Activated CD8-positive, alpha-beta T cell treated with anti-CD3 and anti-CD28 coated beads, Interleukin-2, amount 10 ng/mL, durations not matched to agents 7 days and 5 days (primary cell): Measurements from ENCODE around the gene SIPA1. TPM values are rescaled to one million over a fixed set of nuclear protein-coding genes. Genes with fewer than 3 reads are reported as not detected.

ENCODE experiments used
- ATAC-seq: fragments of 150-1000 bp; cut with Tn5 transposase; one replicate; pipeline ENCODE4 v1.10.0; 2021; ENCODE audit warnings: moderate library complexity
- CTCF ChIA-PET: fragments of 350-600 bp; sonication (Branson Sonifier 250); formaldehyde crosslinking; loops from one replicate; lab custom pipeline; 2021; ENCODE audit warnings: antibody characterized with exemption; lab: Charles Lee
- POLR2A ChIA-PET: fragments of 350-600 bp; sonication (Branson Sonifier 250); formaldehyde crosslinking; loops from one replicate; lab custom pipeline; 2021; ENCODE audit warnings: antibody characterized with exemption; lab: Charles Lee
- DNase-seq: peaks from one replicate; pipeline ENCODE4 v3.0.0-alpha.2; 2020
- H3K27ac Mint-ChIP-seq: one replicate; pipeline ENCODE4 v1.8.0; 2021; ENCODE audit warnings: mild to moderate bottlenecking, mixed read lengths
- H3K27me3 Mint-ChIP-seq: one replicate; pipeline ENCODE4 v1.8.0; 2021; ENCODE audit warnings: low read depth, mixed read lengths
- H3K36me3 Mint-ChIP-seq: one replicate; pipeline ENCODE4 v1.8.0; 2021; ENCODE audit warnings: low read depth, mixed read lengths
- H3K4me1 Mint-ChIP-seq: one replicate; pipeline ENCODE4 v1.8.0; 2021; ENCODE audit warnings: low read depth, mixed read lengths
- H3K4me3 Mint-ChIP-seq: one replicate; pipeline ENCODE4 v1.8.0; 2021; ENCODE audit warnings: mild to moderate bottlenecking, mixed read lengths
- H3K9me3 Mint-ChIP-seq: one replicate; pipeline ENCODE4 v1.8.0; 2022; ENCODE audit warnings: mixed read lengths; ENCODE audit not compliant: insufficient read depth
- total RNA-seq, 2 experiments: library from RNA; stranded (reverse); gene quantifications; one replicate each; pipeline ENCODE4 v1.2.3, GENCODE V29; 2021

Gene SIPA1
- total RNA-seq, 2 experiments from 2014 or later = 245 to 274 TPM

- Mint-ChIP-seq H3K27ac (peak overlapping the region; percentile 53), H3K4me1 (peaks cover 49% of the 10 kb centered on the region), H3K4me3 (no peak overlapping the region), H3K36me3 (peaks cover 46% of the 10 kb centered on the region), H3K27me3 (no peaks in the 10 kb centered on the region), H3K9me3 (no peaks in the 10 kb centered on the region)
- ChIA-PET CTCF (interaction anchor here (1.0 to 3.9 kb wide), 5 partner anchors 16 to 70 kb away, joined by 3 to 24 read pairs (median 4); partner anchors contain the start of gene FAM89B), POLR2A (interaction anchor here (0.9 to 1.7 kb wide), 2 partner anchors 11 to 33 kb away, joined by 5 read pairs; no protein-coding TSS in a partner anchor)
- ATAC-seq (no peak), DNase-seq (no peak)
Measured at GRCh38 chr11:65610404-65610803, 27.5 kb upstream of the SIPA1 start.

GRCh38 chr11:65611028-65611757 is 26.7 kb upstream of the SIPA1 start:
- Mint-ChIP-seq H3K4me1 (peaks cover 49% of the 10 kb centered on the region), H3K9me3 (no peaks in the 10 kb centered on the region), H3K27me3 (no peaks in the 10 kb centered on the region), H3K36me3 (peaks cover 42% of the 10 kb centered on the region), H3K4me3 (peak overlapping the region; percentile 86), H3K27ac (peak overlapping the region; percentile 53)
- ATAC-seq = no peak
- ChIA-PET POLR2A (interaction anchor here (0.9 kb wide), 1 partner anchor 34 kb away, joined by 5 read pairs; no protein-coding TSS in a partner anchor), CTCF (interaction anchor here (1.4 to 3.9 kb wide), 5 partner anchors 17 to 71 kb away, joined by 3 to 24 read pairs (median 4); partner anchors contain the start of gene FAM89B)
- DNase-seq = no peak

DNA sequence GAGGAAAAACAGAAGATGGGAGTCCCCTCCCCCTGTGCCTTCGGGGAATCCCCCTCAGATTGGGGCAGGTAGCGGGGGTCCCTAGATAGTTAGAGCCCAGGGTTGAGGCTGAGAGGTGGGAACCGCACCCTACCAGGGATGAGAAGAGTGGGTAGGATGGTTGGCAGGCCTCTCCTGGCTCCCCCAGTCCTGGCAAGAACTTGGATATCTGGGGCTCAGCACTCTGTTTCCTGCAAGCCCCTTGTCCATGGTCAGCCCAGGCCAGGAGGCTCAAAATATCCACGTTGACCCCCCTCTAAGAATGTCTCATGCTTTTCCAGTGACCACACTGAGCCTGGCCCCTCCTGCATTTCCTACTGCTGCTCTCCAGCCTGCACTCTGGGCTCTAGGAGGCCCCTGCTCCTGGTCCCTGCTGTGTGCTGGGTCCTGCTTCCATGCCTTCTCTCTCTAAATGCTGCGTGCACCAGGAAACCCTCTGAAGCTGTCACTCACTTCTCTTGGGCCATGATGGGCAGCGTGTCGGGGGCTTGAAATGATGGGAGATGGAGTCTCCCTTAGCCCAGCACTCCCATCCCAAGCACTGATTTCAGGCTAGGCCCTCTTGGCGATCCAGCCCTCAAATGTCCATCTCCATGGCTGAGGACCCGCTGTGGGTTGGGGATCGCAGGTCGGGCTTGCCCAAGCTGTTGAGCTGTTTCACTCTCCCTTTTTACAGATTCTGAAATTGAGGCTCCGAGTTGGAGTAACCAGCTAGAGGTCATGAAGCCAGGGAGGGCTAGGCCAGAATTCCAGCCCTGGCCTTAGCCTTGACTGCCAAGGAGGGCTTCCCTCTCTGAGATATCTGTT is 25.9 kb upstream of the SIPA1 start:
- no peak for ATAC-seq
- Mint-ChIP-seq H3K9me3 (no peaks in the 10 kb centered on the region), H3K4me3 (peak overlapping the region; percentile 86), H3K27me3 (no peaks in the 10 kb centered on the region), H3K27ac (peak overlapping the region; percentile 90), H3K36me3 (peaks cover 45% of the 10 kb centered on the region), H3K4me1 (peaks cover 54% of the 10 kb centered on the region)
- DNase-seq = no peak
- ChIA-PET POLR2A (interaction anchor here (1.1 to 2.0 kb wide), 4 partner anchors 23 to 113 kb away, joined by 4 to 8 read pairs (median 6); partner anchors contain the start of genes MALAT1 and SIPA1), CTCF (interaction anchor here (0.9 to 3.9 kb wide), 5 partner anchors 18 to 40 kb away, joined by 3 to 16 read pairs (median 3); partner anchors contain the start of genes EHBP1L1, FAM89B and KCNK7)

GRCh38 chr11:65612691-65613090 is 25.2 kb upstream of the SIPA1 start:
- peak overlapping the region; percentile 97 for H3K27ac Mint-ChIP-seq
- H3K27me3 Mint-ChIP-seq = no peaks in the 10 kb centered on the region
- H3K36me3 Mint-ChIP-seq = peaks cover 42% of the 10 kb centered on the region
- no peak for ATAC-seq
- ChIA-PET CTCF (interaction anchor here (0.8 to 3.9 kb wide), 6 partner anchors 10 to 41 kb away, joined by 3 to 16 read pairs (median 3); partner anchors contain the start of genes EHBP1L1, FAM89B and KCNK7), POLR2A (interaction anchor here (0.9 to 2.0 kb wide), 7 partner anchors 23 to 188 kb away, joined by 3 to 8 read pairs (median 5); partner anchors contain the start of genes MALAT1 and SIPA1)
- DNase-seq = no peak
- H3K4me1 Mint-ChIP-seq = peaks cover 60% of the 10 kb centered on the region
- H3K9me3 Mint-ChIP-seq = no peaks in the 10 kb centered on the region
- H3K4me3 Mint-ChIP-seq = peak overlapping the region; percentile 86

DNA sequence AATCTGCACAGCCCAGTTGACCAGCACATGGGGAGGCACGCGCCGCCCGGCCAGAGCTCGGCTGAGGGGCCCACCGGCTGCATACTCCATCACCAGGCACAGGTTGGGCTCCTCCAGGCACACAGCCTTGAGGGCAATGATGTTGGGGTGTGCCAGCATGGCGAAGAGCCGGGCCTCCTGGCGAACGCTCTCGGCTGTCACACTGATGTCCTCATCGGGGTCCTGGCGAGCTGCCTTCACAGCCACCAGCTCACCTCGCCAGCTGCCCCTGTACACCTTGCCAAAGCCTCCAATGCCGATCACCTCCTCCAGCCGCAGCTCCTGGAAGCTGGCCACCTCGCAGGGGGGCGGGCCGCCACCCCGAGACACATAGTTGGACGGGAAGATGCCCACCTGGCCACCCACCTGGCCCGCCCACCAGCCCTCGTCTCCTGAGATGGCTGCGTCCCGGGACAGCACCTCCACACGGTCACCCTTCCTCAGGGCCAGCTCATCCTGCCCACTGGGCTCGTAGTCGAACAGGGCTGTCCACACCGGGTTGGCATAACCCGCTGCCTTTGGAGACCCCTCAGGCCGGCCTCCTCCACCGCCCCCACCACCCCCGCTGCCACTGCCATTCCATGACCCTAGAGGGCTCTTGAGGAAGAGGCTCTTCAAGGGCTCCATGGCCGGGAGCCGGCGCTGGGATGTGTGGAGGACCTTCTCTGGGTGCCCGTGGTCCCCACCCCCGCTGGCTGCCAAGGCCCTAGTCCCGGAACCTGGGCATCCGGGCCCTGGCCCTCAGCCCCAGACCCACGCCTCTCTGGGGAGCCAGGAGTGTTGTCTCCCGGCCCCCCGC is 24.6 kb upstream of the SIPA1 start:
- Mint-ChIP-seq H3K27me3 (no peaks in the 10 kb centered on the region), H3K4me3 (peak overlapping the region; percentile 86), H3K9me3 (no peaks in the 10 kb centered on the region), H3K4me1 (peaks cover 60% of the 10 kb centered on the region), H3K27ac (peak overlapping the region; percentile 97), H3K36me3 (peaks cover 37% of the 10 kb centered on the region)
- ATAC-seq = no peak
- no peak for DNase-seq
- ChIA-PET CTCF (interaction anchor here (0.8 to 3.9 kb wide), 9 partner anchors 10 to 71 kb away, joined by 3 to 16 read pairs (median 7); partner anchors contain the start of genes EHBP1L1, FAM89B, KCNK7 and SIPA1), POLR2A (interaction anchor here (0.6 to 2.5 kb wide), 12 partner anchors 24 to 191 kb away, joined by 3 to 24 read pairs (median 5); partner anchors contain the start of genes FAM89B, MALAT1, NEAT1 and SIPA1)

DNA sequence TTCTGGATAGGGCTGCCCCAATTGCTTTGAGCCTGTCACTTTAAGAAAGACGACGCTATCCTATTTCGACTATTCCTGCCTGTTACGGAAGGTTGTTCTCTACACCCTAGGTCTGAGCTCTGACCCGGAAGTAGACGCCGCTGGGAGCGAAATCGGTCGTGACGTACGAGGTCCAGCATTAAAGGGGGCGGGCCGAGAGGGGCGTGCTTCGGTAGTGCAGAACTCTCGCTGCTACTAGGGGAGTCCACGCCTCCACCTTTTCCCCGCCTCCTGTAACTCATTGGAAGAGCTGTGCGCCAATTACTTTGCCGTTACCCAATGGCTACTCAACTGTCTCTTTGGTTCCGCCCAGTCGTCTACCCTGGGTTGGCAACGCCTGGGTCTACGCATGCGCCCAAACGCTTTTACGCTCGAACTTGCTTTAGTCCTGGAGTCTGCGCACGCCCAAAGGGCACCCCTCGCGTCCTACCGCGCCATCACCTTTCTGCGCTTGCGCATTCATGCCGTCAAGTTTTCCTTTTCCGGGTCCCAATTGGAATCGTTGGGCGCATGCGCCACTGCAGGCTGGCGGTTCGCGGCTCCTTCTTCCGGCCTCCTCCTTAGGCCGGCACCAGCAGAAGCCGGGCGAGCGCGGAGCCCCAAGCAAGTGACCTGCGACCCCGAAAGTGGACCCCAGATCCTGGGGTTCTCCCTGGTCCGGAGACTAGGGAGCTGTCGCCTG is 22.5 kb upstream of the SIPA1 start, which contains the start of gene PCNX3:
PCNX3 (plus strand) TSS at position 548 of the 721 bp plus-strand sequence. CDS start 536 bp downstream, outside the sequence.
- Mint-ChIP-seq H3K4me1 (peaks cover 44% of the 10 kb centered on the region), H3K36me3 (peaks cover 34% of the 10 kb centered on the region), H3K27me3 (no peaks in the 10 kb centered on the region), H3K27ac (peak within 1 kb of the TSS; percentile 97), H3K4me3 (peak within 1 kb of the TSS; percentile 98), H3K9me3 (no peaks in the 10 kb centered on the region)
- ChIA-PET CTCF (interaction anchor here (0.6 to 2.6 kb wide), 24 partner anchors 9 to 407 kb away, joined by 3 to 14 read pairs (median 4); partner anchors contain the start of genes AP5B1, EHBP1L1, FAM89B and MUS81), POLR2A (interaction anchor here (0.5 to 2.5 kb wide), 29 partner anchors 15 to 353 kb away, joined by 3 to 24 read pairs (median 4); partner anchors contain the start of genes CCDC85B, FAM89B, KAT5 and KCNK7)
- ATAC-seq (peak; percentile 91), DNase-seq (peak; percentile 100)

GRCh38 chr11:65615950-65616574 is 21.8 kb upstream of the SIPA1 start:
- H3K4me3 Mint-ChIP-seq = peak overlapping the region; percentile 98
- peak overlapping the region; percentile 97 for H3K27ac Mint-ChIP-seq
- peaks cover 38% of the 10 kb centered on the region for H3K4me1 Mint-ChIP-seq
- ATAC-seq (peak; percentile 0), DNase-seq (no peak)
- CTCF ChIA-PET = interaction anchor here (1.0 to 2.6 kb wide), 18 partner anchors 8 to 286 kb away, joined by 3 to 14 read pairs (median 6); partner anchors contain the start of genes AP5B1, EHBP1L1, FAM89B and SIPA1
- H3K36me3 Mint-ChIP-seq = peaks cover 31% of the 10 kb centered on the region
- POLR2A ChIA-PET = interaction anchor here (0.5 to 2.5 kb wide), 15 partner anchors 16 to 275 kb away, joined by 3 to 24 read pairs (median 4); partner anchors contain the start of genes CCDC85B, MALAT1 and SIPA1
- H3K27me3 Mint-ChIP-seq = no peaks in the 10 kb centered on the region
- H3K9me3 Mint-ChIP-seq = no peaks in the 10 kb centered on the region

DNA sequence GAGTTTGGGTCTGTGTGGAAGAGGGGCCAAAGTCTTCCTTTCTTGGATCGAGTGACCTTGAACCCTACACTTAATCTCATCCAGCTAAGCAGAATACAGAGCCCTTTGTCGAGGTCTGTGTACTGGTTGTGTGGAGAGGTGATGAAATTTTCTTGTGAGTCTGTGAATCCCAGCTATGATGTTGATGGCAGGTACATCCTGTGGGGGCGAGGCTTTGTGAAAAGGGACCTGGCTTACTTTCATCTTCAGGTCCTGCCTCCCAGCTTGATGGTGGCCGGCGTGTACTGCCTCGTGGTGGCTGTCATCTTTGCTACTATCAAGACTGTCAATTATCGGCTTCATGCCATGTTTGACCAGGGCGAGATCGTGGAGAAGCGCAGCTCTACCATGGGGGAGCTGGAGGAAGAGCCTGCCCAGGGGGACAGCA is 21.3 kb upstream of the SIPA1 start:
- Mint-ChIP-seq H3K27me3 (no peaks in the 10 kb centered on the region), H3K9me3 (no peaks in the 10 kb centered on the region), H3K27ac (peak overlapping the region; percentile 95), H3K4me3 (peak overlapping the region; percentile 98), H3K4me1 (peaks cover 34% of the 10 kb centered on the region), H3K36me3 (peaks cover 32% of the 10 kb centered on the region)
- no peak for ATAC-seq
- DNase-seq = peak; percentile 66
- CTCF ChIA-PET = interaction anchor here (0.7 to 2.0 kb wide), 8 partner anchors 9 to 243 kb away, joined by 3 to 10 read pairs (median 5); no protein-coding TSS in a partner anchor
- POLR2A ChIA-PET = interaction anchor here (0.5 to 1.9 kb wide), 9 partner anchors 10 to 237 kb away, joined by 3 to 12 read pairs (median 3); partner anchors contain the start of gene SIPA1
